ENCODE measurements around the gene GNAL. TPM values are rescaled to one million over a fixed set of nuclear protein-coding genes. Genes with fewer than 3 reads are reported as not detected.

GNAL gene
- total and polyA plus RNA-seq, 2 of the 4 experiments (the other 2 are of a cell fraction), result 0.15 to 0.36 TPM

- no peak for DNase-seq
Measured at GRCh38 chr18:11888726-11889125, 199.7 kb downstream of the GNAL start.

More at GRCh38 chr18:11888726-11889125, 199.7 kb downstream of the GNAL start:
- H4K91ac ChIP-seq (ENCODE audit: insufficient read depth, low read depth, low read length), result no peak overlapping the region
- H2BK5ac ChIP-seq (ENCODE audit: low read depth, low read length, poor library complexity, severe bottlenecking), result no peak overlapping the region
- no peak for ATAC-seq (ENCODE audit: low read depth)
- no peak overlapping the region for H2AK5ac ChIP-seq (ENCODE audit: low read depth, low read length)
- H3K79me1 ChIP-seq (ENCODE audit: low read depth in 1 of 2, low read length in 2 of 2), result no peaks in the 10 kb centered on the region
- H3K27ac ChIP-seq (ENCODE audit: insufficient read depth, low read length), result no peak overlapping the region
- TF ChIP-seq CHD1 (IDR thresholded peaks at IDR 0.05; ENCODE audit: low read depth, low read length) (no peak), RCOR1 (IDR thresholded peaks at IDR 0.05; ENCODE audit: insufficient replicate concordance, low read length) (no peak)
- TF ChIP-seq, protein P1, sequence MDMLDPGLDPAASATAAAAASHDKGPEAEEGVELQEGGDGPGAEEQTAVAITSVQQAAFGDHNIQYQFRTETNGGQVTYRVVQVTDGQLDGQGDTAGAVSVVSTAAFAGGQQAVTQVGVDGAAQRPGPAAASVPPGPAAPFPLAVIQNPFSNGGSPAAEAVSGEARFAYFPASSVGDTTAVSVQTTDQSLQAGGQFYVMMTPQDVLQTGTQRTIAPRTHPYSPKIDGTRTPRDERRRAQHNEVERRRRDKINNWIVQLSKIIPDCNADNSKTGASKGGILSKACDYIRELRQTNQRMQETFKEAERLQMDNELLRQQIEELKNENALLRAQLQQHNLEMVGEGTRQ (IDR thresholded peaks at IDR 0.05; ENCODE audit: low read depth, low read length), result no peak
- H2BK20ac ChIP-seq (ENCODE audit: low read depth, low read length), result no peak overlapping the region
- CTCF ChIA-PET, result no interaction called here
- no peaks in the 10 kb centered on the region for H4K20me1 ChIP-seq (ENCODE audit: insufficient read depth, low read length)
- no peak overlapping the region for H4K8ac ChIP-seq (ENCODE audit: low read depth in 2 of 2, low read length in 2 of 2)
- no peak overlapping the region for H3K18ac ChIP-seq (ENCODE audit: low read depth, low read length)
- no TSS peak for BruUV-seq (replicated peaks)
- no peak overlapping the region for H3K14ac ChIP-seq (replicated peaks; ENCODE audit: low read depth, low read length)
- H2AFZ ChIP-seq (replicated peaks; ENCODE audit: low read length, poor library complexity), result no peak overlapping the region
- no peak overlapping the region for H3K23ac ChIP-seq (ENCODE audit: low read depth, low read length)
- no peaks in the 10 kb centered on the region for H3K27me3 ChIP-seq (ENCODE audit: control insufficient read depth, insufficient read depth, low read length)
- H3K9me3 ChIP-seq (ENCODE audit: control insufficient read depth, insufficient read depth, low read length), result no peaks in the 10 kb centered on the region
- H2BK120ac ChIP-seq (ENCODE audit: low read depth, low read length), result no peak overlapping the region
- peaks cover 39% of the 10 kb centered on the region for H3K36me3 ChIP-seq (ENCODE audit: control insufficient read depth, insufficient read depth, low read length)
- H3K4me1 ChIP-seq (ENCODE audit: control insufficient read depth, insufficient read depth, low read length), result peaks cover 2% of the 10 kb centered on the region; the same call in 1 of the 2 replicates
- no peak overlapping the region for H3K4me2 ChIP-seq (ENCODE audit: low read depth, low read length)
- in situ Hi-C loops (cut with MboI; ENCODE audit: low sequenced_read_pairs), result no loop called here
- no peak overlapping the region for H3K4ac ChIP-seq (ENCODE audit: low read depth, low read length)
- no CpG with 5 or more reads among the region's 2 CpGs for WGBS, 2 experiments (ENCODE audit: extremely low coverage in 2 of 2, insufficient read length in 1 of 2)
- peaks cover 12% of the 10 kb centered on the region for H3K9me1 ChIP-seq (ENCODE audit: insufficient read depth, low read length)
- no peak overlapping the region for H2BK15ac ChIP-seq (ENCODE audit: low read depth, low read length)
- H3K56ac ChIP-seq (ENCODE audit: extremely low read depth, insufficient read depth, low read length), result no peak overlapping the region
- H3K9ac ChIP-seq (ENCODE audit: low read depth, low read length), result no peak overlapping the region
- H2AK9ac ChIP-seq (replicated peaks; ENCODE audit: low read depth, low read length, poor library complexity), result no peak overlapping the region
- dilution Hi-C loops (cut with HindIII; ENCODE audit: low sequenced_read_pairs, unreplicated experiment), result no loop called here
- intact Hi-C loops (cut with micrococcal nuclease), result no loop called here
- H3K4me3 ChIP-seq (ENCODE audit: insufficient read depth, low read depth, low read length), result no peak overlapping the region
- POLR2A ChIA-PET (ENCODE audit: unreplicated experiment), result no interaction called here
- H4K5ac ChIP-seq (ENCODE audit: low read depth, low read length), result no peak overlapping the region
